KMS-11 (cell line): ENCODE measurements around the gene NDUFB3.

ENCODE experiments used
- H2AFZ ChIP-seq: fragments of 200-600 bp; sonication (generic); 2 replicates; pipeline ENCODE4 v1.6.1; 2016; ENCODE audit warnings: antibody characterized with exemption, mixed run types, low read depth
- H3K27ac ChIP-seq: fragments of 200-600 bp; sonication (generic); 2 replicates; pipeline ENCODE4 v1.6.1; 2016; ENCODE audit warnings: mild to moderate bottlenecking, mixed run types
- H3K27me3 ChIP-seq: fragments of 200-600 bp; sonication (generic); 2 replicates; pipeline ENCODE4 v1.6.1; 2017; ENCODE audit warnings: mild to moderate bottlenecking, low read depth, mixed run types, moderate library complexity; ENCODE audit not compliant: insufficient read depth
- H3K36me3 ChIP-seq: fragments of 200-600 bp; sonication (generic); 2 replicates; pipeline ENCODE4 v1.6.1; 2017; ENCODE audit warnings: mild to moderate bottlenecking, mixed run types; ENCODE audit not compliant: insufficient read depth
- H3K4me1 ChIP-seq: fragments of 200-600 bp; sonication (generic); 2 replicates; pipeline ENCODE4 v1.6.1; 2016; ENCODE audit warnings: mild to moderate bottlenecking, low read depth, mixed run types; ENCODE audit not compliant: poor library complexity, severe bottlenecking
- H3K4me2 ChIP-seq: fragments of 200-600 bp; sonication (generic); 2 replicates; pipeline ENCODE4 v1.7.0; 2016; ENCODE audit warnings: mild to moderate bottlenecking, mixed run types
- H3K4me3 ChIP-seq: fragments of 200-600 bp; sonication (generic); IDR thresholded peaks from 2 replicates; pipeline ENCODE4 v1.6.1; 2017; ENCODE audit warnings: low read depth, low read length, mixed read lengths; ENCODE audit not compliant: insufficient read depth
- H3K79me2 ChIP-seq: fragments of 200-600 bp; sonication (generic); 2 replicates; pipeline ENCODE4 v1.6.1; 2016; ENCODE audit warnings: low read depth, mixed run types; ENCODE audit not compliant: insufficient read depth
- H3K9ac ChIP-seq: fragments of 200-600 bp; sonication (generic); 2 replicates; pipeline ENCODE4 v1.6.1; 2016; ENCODE audit warnings: mild to moderate bottlenecking, mixed run types
- H4K20me1 ChIP-seq: fragments of 200-600 bp; sonication (generic); 2 replicates; pipeline ENCODE4 v1.6.1; 2016; ENCODE audit warnings: mild to moderate bottlenecking, mixed run types; ENCODE audit not compliant: insufficient read depth
- CTCF ChIP-seq: fragments of 200-600 bp; sonication (generic); conservative IDR thresholded peaks from 2 replicates; pipeline ENCODE4 v1.6.1; 2017; ENCODE audit warnings: low read depth, mild to moderate bottlenecking, antibody characterized with exemption, low read length, moderate library complexity, mixed read lengths

The NDUFB3 gene

GRCh38 chr2:201100497-201100896, 28.7 kb downstream of the NDUFB3 start:
- H3K4me1 ChIP-seq = no peaks in the 10 kb centered on the region
- H3K79me2 ChIP-seq = no peaks in the 10 kb centered on the region
- H3K9ac ChIP-seq = no peak overlapping the region
- no peaks in the 10 kb centered on the region for H4K20me1 ChIP-seq
- H3K27me3 ChIP-seq = no peaks in the 10 kb centered on the region
- H3K27ac ChIP-seq = no peak overlapping the region
- TF ChIP-seq CTCF = no peak
- no peak overlapping the region for H3K4me3 ChIP-seq
- no peak overlapping the region for H2AFZ ChIP-seq
- no peak overlapping the region for H3K4me2 ChIP-seq
- no peaks in the 10 kb centered on the region for H3K36me3 ChIP-seq

- Histone ChIP-seq H3K36me3 (no peaks in the 10 kb centered on the region), H3K9ac (no peak overlapping the region), H3K4me3 (no peak overlapping the region), H2AFZ (no peak overlapping the region), H3K27me3 (no peaks in the 10 kb centered on the region), H3K27ac (no peak overlapping the region), H3K4me2 (no peak overlapping the region), H3K79me2 (no peaks in the 10 kb centered on the region), H3K4me1 (peaks cover under 1% of the 10 kb centered on the region), H4K20me1 (no peaks in the 10 kb centered on the region)
- no peak for TF ChIP-seq CTCF
These were observed 34.0 kb downstream of the NDUFB3 start for GRCh38 chr2:201105759-201106158.

- Histone ChIP-seq H3K4me2 (no peak overlapping the region), H3K27me3 (no peaks in the 10 kb centered on the region), H4K20me1 (no peaks in the 10 kb centered on the region), H3K4me1 (peaks cover 7% of the 10 kb centered on the region), H3K4me3 (no peak overlapping the region), H3K27ac (no peak overlapping the region), H3K79me2 (no peaks in the 10 kb centered on the region), H3K9ac (no peak overlapping the region), H2AFZ (no peak overlapping the region), H3K36me3 (no peaks in the 10 kb centered on the region)
- no peak for TF ChIP-seq CTCF
These were observed 35.8 kb downstream of the NDUFB3 start for GRCh38 chr2:201107624-201108023.

GRCh38 chr2:201108341-201108740, 36.5 kb downstream of the NDUFB3 start:
- Histone ChIP-seq H3K79me2 (no peaks in the 10 kb centered on the region), H3K27ac (no peak overlapping the region), H2AFZ (no peak overlapping the region), H3K9ac (no peak overlapping the region), H3K4me1 (peaks cover 7% of the 10 kb centered on the region), H3K4me3 (no peak overlapping the region), H3K4me2 (no peak overlapping the region), H3K27me3 (no peaks in the 10 kb centered on the region), H3K36me3 (no peaks in the 10 kb centered on the region), H4K20me1 (no peaks in the 10 kb centered on the region)
- no peak for TF ChIP-seq CTCF
